Measurements from ENCODE around the gene CDK6.

DNA sequence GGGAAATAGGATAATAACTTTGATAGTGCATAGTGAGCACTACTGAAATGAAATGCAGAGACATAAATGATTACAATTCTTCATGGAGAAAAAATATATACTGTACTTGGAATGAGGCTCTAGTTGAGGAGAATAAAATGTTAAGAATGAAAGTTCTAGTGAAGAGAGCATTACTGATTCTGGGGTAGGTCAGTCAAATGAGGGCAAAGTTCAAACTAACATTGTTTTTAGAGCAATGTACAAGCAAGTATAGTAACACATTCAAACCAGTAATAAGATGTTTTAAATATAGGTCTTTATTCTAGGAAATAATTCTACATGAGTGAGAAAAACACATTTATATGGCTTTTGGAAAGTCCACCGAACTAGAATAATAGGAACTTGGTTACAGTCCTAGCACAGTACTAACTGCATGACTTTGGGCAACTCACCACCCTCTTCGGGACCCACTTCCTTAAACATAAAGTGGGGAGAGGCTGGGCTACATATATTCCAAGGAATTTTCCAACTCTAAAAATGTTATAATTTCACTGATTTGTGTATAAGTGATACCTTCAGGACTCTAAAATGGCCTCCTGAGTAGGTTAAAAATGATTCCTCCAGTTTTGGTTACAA lies 86.4 kb downstream of the CDK6 start:
- TF ChIP-seq POLR2A (IDR thresholded peaks at IDR 0.05; ENCODE audit: low read depth, low read length) (no peak), POLR2AphosphoS2 (IDR thresholded peaks at IDR 0.05; ENCODE audit: low read depth, low read length) (no peak), SMC3 (IDR thresholded peaks at IDR 0.05; ENCODE audit: borderline replicate concordance, low read length) (no peak), EZH2 (IDR thresholded peaks at IDR 0.05; ENCODE audit: borderline replicate concordance, control insufficient read depth, low read depth, low read length) (no peak), CBFB (IDR thresholded peaks at IDR 0.05; ENCODE audit: low read depth) (no peak), RAD21 (IDR thresholded peaks at IDR 0.05; ENCODE audit: insufficient read depth, low read depth, low read length) (no peak), MXI1 (IDR thresholded peaks at IDR 0.05; ENCODE audit: low read depth, low read length) (no peak)
- TF ChIP-seq, protein P1, sequence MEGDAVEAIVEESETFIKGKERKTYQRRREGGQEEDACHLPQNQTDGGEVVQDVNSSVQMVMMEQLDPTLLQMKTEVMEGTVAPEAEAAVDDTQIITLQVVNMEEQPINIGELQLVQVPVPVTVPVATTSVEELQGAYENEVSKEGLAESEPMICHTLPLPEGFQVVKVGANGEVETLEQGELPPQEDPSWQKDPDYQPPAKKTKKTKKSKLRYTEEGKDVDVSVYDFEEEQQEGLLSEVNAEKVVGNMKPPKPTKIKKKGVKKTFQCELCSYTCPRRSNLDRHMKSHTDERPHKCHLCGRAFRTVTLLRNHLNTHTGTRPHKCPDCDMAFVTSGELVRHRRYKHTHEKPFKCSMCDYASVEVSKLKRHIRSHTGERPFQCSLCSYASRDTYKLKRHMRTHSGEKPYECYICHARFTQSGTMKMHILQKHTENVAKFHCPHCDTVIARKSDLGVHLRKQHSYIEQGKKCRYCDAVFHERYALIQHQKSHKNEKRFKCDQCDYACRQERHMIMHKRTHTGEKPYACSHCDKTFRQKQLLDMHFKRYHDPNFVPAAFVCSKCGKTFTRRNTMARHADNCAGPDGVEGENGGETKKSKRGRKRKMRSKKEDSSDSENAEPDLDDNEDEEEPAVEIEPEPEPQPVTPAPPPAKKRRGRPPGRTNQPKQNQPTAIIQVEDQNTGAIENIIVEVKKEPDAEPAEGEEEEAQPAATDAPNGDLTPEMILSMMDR (IDR thresholded peaks at IDR 0.05 in 2 of 3, conservative IDR thresholded peaks at IDR 0.05 in 1 of 3; ENCODE audit: control insufficient read depth in 2 of 3, extremely low read depth in 1 of 3, insufficient read depth in 1 of 3, low read depth in 3 of 3, low read length in 3 of 3): no peak
- TF ChIP-seq, protein P2, sequence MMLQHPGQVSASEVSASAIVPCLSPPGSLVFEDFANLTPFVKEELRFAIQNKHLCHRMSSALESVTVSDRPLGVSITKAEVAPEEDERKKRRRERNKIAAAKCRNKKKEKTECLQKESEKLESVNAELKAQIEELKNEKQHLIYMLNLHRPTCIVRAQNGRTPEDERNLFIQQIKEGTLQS (IDR thresholded peaks at IDR 0.05; ENCODE audit: borderline replicate concordance, extremely low read depth, low read depth, low read length): no peak

Data from GM12878 (cell line).